GM18526 (cell line): ENCODE results near the gene SLIT3.

Experiments
- POLR2A ChIP-seq: IDR thresholded peaks from 3 replicates; pipeline ENCODE4 v1.6.1; 2011; ENCODE audit not compliant: insufficient read length; ENCODE audit errors: extremely low read depth

SLIT3 gene

GRCh38 chr5:169101966-169102365 lies 199.0 kb downstream of the SLIT3 start:
- TF ChIP-seq POLR2A: no peak

GRCh38 chr5:169100735-169101075 lies 200.2 kb downstream of the SLIT3 start:
- TF ChIP-seq POLR2A: no peak

- TF ChIP-seq POLR2A: no peak
These were observed 200.9 kb downstream of the SLIT3 start for GRCh38 chr5:169099801-169100734.

- no peak for TF ChIP-seq POLR2A
These were observed 202.4 kb downstream of the SLIT3 start for GRCh38 chr5:169098331-169099121.

- TF ChIP-seq POLR2A: no peak
These were observed 203.3 kb downstream of the SLIT3 start for GRCh38 chr5:169097374-169098326.

- no peak for TF ChIP-seq POLR2A
These were observed 205.0 kb downstream of the SLIT3 start for GRCh38 chr5:169095976-169096375.

- TF ChIP-seq POLR2A: no peak
These were observed 205.5 kb downstream of the SLIT3 start for GRCh38 chr5:169095410-169095960.

- no peak for TF ChIP-seq POLR2A
These were observed 206.1 kb downstream of the SLIT3 start for GRCh38 chr5:169094586-169095409.

- no peak for TF ChIP-seq POLR2A
These were observed 209.5 kb downstream of the SLIT3 start for GRCh38 chr5:169091396-169091980.

GRCh38 chr5:169089343-169089742 lies 211.6 kb downstream of the SLIT3 start:
- TF ChIP-seq POLR2A: no peak

GRCh38 chr5:169088028-169088725 lies 212.8 kb downstream of the SLIT3 start:
- no peak for TF ChIP-seq POLR2A

- TF ChIP-seq POLR2A: no peak
These were observed 215.3 kb downstream of the SLIT3 start for GRCh38 chr5:169085636-169086035.

GRCh38 chr5:169085212-169085611 lies 215.7 kb downstream of the SLIT3 start:
- no peak for TF ChIP-seq POLR2A
